Nephron progenitor cell (in vitro differentiated cells): ENCODE results near the gene BAZ1A.
A peak's percentile ranks its signal among the peaks of the same experiment; 100 is the strongest.

Experiments used
- DNase-seq: peaks from one replicate; pipeline ENCODE4 v3.0.0; 2021
- H3K27ac Mint-ChIP-seq: 2 replicates; pipeline ENCODE4 v1.8.0; 2021; ENCODE audit warnings: mild to moderate bottlenecking, moderate library complexity, mixed read lengths
- H3K27me3 Mint-ChIP-seq: 2 replicates; pipeline ENCODE4 v1.8.0; 2021; ENCODE audit warnings: mild to moderate bottlenecking, low read depth, mixed read lengths; ENCODE audit not compliant: poor library complexity
- H3K36me3 Mint-ChIP-seq: 2 replicates; pipeline ENCODE4 v1.8.0; 2021; ENCODE audit warnings: low read depth, mixed read lengths
- H3K4me1 Mint-ChIP-seq: 2 replicates; pipeline ENCODE4 v1.8.0; 2021; ENCODE audit warnings: mixed read lengths
- H3K4me3 Mint-ChIP-seq: 2 replicates; pipeline ENCODE4 v1.8.0; 2021; ENCODE audit warnings: mild to moderate bottlenecking, moderate library complexity, mixed read lengths
- H3K9me3 Mint-ChIP-seq: 2 replicates; pipeline ENCODE4 v1.8.0; 2021; ENCODE audit warnings: mild to moderate bottlenecking, moderate library complexity, mixed read lengths
- TF ChIP-seq, protein P1 (sequence below): fragments of 200-600 bp; sonication (generic); IDR thresholded peaks from 2 replicates; pipeline ENCODE4 v1.5.0; 2021; ENCODE audit warnings: antibody characterized with exemption

Gene BAZ1A

DNA sequence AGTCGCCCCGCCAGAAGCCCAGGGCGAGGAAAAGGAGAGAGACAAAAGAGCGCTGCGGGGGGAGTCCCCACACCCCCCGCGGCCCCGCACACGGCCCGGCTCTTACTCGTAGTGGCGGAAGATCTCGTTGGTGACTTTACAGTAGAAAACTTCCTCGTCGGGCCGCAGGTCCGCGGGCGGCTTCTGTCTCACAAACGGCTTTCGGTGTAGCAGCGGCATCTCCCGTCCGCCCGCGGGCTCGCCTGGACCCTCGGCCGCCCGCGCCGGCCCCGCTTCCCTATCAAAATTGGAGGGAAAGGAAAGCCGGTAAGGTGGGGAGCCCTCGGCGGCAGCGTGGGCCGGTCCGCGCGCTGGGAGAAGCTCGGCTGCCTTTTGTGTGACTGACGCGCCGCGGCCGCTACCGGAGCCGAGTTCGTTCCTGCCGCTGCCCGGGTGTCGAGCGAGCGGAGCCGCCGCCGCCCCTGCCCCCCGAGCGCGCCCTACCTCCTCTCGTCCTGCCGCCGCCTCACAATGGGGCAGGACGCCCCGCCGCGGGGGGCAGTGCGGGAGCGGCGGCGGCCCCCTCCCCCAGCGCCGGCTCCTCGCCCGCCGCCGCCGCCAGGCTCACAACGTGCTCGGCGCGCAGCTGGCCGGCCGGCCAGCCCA is 652 bp downstream of the BAZ1A start:
- Mint-ChIP-seq H3K4me3 (peak overlapping the region; percentile 94), H3K4me1 (peaks cover 32% of the 10 kb centered on the region), H3K27me3 (peaks cover 6% of the 10 kb centered on the region), H3K27ac (no peak overlapping the region), H3K36me3 (peaks cover 9% of the 10 kb centered on the region), H3K9me3 (no peaks in the 10 kb centered on the region)
- DNase-seq = peak; percentile 61
- TF ChIP-seq, protein P1, sequence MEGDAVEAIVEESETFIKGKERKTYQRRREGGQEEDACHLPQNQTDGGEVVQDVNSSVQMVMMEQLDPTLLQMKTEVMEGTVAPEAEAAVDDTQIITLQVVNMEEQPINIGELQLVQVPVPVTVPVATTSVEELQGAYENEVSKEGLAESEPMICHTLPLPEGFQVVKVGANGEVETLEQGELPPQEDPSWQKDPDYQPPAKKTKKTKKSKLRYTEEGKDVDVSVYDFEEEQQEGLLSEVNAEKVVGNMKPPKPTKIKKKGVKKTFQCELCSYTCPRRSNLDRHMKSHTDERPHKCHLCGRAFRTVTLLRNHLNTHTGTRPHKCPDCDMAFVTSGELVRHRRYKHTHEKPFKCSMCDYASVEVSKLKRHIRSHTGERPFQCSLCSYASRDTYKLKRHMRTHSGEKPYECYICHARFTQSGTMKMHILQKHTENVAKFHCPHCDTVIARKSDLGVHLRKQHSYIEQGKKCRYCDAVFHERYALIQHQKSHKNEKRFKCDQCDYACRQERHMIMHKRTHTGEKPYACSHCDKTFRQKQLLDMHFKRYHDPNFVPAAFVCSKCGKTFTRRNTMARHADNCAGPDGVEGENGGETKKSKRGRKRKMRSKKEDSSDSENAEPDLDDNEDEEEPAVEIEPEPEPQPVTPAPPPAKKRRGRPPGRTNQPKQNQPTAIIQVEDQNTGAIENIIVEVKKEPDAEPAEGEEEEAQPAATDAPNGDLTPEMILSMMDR = no peak

DNA sequence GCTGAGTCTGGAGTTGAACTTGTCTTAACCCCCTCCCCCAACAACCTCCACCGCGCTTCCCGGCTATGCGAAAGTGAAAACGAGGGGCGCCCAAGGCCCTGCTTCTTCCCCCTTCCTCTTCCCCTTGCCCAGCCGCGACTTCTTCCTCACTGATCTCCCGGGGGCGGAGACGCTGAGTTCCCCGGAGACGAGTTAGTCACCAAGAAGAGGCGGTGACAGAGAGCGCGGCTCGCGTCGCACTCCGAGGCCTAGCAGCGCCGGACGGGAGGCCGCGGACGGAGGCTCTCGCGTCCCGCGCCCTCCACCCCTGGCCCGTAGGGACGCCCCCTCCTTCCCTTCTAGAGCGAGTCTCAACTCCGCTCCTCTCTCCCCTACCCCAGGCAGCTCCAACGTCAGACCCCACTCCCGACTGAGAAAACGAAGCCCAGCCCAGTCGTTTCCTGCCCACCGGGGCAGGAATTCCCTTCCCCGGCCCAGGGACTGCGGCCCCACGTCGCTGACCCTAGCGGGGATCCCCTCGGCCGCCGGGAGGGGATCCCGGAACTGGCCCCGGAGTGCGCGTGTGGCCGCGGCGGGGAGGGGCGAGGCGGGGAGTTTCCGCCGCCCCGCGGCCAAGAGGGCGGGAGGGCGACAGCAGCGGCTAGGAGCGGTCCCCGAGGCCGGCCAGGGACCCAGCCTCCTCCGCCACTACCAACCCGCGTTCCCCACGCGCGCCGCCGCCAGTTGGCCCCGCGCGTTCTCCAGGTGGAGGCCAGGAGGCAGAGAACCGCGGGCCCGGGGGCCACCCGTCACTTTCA is 1.4 kb downstream of the BAZ1A start:
- H3K9me3 Mint-ChIP-seq = no peaks in the 10 kb centered on the region
- H3K27ac Mint-ChIP-seq = peak overlapping the region; percentile 97
- peak overlapping the region; percentile 91 for H3K4me3 Mint-ChIP-seq
- H3K27me3 Mint-ChIP-seq = peaks cover 6% of the 10 kb centered on the region
- peaks cover 32% of the 10 kb centered on the region for H3K4me1 Mint-ChIP-seq
- peaks cover 9% of the 10 kb centered on the region for H3K36me3 Mint-ChIP-seq
- DNase-seq = peak; percentile 71
- TF ChIP-seq, protein P1 = no peak

DNA sequence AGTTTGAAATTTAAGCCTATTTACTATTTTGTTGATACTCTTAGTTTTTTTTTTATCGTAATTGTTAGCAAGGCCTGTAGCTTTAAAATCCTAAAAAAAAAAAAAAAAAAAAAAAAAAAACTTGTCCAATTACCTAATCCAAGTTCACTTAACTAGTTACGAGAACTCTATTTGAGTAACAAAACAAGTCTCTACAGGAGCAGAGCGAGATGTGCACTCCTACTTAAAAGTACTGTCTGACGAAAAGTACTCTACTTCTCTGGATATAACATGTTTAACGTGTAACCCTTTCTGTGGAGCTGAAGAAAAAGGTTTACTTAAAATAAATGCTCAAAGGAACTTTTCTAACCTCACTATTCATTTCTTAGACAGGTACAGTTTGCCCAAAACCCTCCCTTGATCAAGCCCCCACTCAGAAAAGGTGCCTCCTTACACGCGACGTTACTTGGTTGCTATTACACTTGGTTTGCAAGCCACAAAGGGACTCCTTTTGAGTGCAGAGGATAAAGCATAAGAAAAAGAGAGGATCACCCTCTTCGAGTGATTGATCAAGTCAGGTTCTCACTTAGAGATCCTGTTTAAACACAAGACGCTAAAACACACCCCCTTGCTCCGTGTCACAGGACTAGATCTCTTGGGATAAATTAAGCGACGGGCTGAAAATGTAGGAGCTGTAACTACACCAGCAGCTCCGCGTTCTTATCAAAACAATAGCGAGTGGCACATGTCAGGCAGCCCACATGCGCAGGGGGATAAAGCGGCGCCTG is 2.2 kb downstream of the BAZ1A start:
- Mint-ChIP-seq H3K9me3 (no peaks in the 10 kb centered on the region), H3K27me3 (peaks cover 6% of the 10 kb centered on the region), H3K4me3 (peak overlapping the region; percentile 91), H3K4me1 (peaks cover 32% of the 10 kb centered on the region), H3K36me3 (peaks cover 14% of the 10 kb centered on the region), H3K27ac (peak overlapping the region; percentile 97)
- TF ChIP-seq, protein P1 = no peak
- no peak for DNase-seq

DNA sequence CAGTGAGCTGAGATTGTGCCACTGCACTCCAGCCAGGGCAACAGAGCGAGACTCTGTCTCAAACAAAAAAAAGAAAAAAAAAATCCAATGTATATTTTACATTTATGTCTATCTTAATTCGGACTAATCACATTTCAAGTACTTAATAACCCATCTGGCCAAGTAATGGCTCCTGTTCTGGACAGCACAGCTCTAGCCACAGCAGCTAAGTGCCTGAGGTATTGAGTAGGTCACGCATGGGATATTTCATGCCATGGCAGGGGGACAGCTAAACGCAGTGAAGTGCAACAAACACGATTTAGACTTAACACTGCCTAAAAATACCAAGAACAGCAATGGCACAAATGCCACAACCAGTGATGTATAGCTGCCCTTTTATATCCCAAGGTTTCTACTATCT is 8.0 kb downstream of the BAZ1A start:
- Mint-ChIP-seq H3K9me3 (peaks cover 9% of the 10 kb centered on the region), H3K36me3 (peaks cover 51% of the 10 kb centered on the region), H3K4me1 (peaks cover 17% of the 10 kb centered on the region), H3K4me3 (no peak overlapping the region), H3K27ac (no peak overlapping the region), H3K27me3 (peaks cover 3% of the 10 kb centered on the region)
- TF ChIP-seq, protein P1 = no peak
- no peak for DNase-seq

DNA sequence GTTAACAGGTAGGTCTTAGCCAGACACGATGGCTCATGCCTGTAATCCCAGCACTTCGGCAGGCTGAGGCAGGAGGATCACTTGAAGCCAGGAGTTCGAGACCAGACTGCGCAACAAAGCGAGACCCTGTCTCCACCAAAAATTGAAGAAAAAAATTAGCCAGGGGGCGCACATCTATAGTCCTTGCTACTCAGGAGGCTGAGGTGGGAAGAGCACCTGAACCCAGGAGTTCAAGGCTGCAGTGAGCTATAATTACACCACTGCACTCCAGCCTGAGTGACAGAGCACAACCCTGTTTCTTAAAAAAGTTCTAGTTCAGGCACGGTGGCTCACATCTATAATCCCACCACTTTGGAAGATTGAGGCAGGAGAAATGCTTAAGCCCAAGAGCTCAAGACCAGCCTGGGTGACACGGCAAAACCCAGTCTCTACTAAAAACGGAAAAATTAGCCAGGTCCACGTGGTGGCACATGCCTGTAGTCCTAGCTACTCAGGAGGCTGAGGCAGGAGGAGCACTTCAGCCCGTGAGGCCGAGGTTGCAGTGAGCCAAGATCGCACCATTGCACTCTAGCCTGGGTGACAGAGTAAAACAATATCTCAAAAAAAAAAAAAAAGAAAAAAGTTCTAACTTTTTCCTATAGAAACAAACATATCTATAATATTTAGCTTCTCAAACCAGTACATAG is 9.1 kb downstream of the BAZ1A start:
- Mint-ChIP-seq H3K4me3 (no peak overlapping the region), H3K27me3 (peaks cover 3% of the 10 kb centered on the region), H3K27ac (no peak overlapping the region), H3K9me3 (peaks cover 9% of the 10 kb centered on the region), H3K4me1 (peaks cover 8% of the 10 kb centered on the region), H3K36me3 (peaks cover 60% of the 10 kb centered on the region)
- TF ChIP-seq, protein P1 = no peak
- DNase-seq = no peak
